Endothelial cell of hepatic sinusoid (primary cell): ENCODE data around the gene BTBD2.

Experiments used
- in situ Hi-C: cut with HindIII; loops from 2 replicates; pipeline ENCODE4 v1.10.0; 2017; ENCODE audit warnings: low sequenced_read_pairs

The BTBD2 gene

GRCh38 chr19:1970003-1970805 lies 45.3 kb downstream of the BTBD2 start:
- in situ Hi-C loops = no loop called here

- in situ Hi-C loops = no loop called here
Measured at GRCh38 chr19:1969176-1970002, 46.1 kb downstream of the BTBD2 start.

DNA sequence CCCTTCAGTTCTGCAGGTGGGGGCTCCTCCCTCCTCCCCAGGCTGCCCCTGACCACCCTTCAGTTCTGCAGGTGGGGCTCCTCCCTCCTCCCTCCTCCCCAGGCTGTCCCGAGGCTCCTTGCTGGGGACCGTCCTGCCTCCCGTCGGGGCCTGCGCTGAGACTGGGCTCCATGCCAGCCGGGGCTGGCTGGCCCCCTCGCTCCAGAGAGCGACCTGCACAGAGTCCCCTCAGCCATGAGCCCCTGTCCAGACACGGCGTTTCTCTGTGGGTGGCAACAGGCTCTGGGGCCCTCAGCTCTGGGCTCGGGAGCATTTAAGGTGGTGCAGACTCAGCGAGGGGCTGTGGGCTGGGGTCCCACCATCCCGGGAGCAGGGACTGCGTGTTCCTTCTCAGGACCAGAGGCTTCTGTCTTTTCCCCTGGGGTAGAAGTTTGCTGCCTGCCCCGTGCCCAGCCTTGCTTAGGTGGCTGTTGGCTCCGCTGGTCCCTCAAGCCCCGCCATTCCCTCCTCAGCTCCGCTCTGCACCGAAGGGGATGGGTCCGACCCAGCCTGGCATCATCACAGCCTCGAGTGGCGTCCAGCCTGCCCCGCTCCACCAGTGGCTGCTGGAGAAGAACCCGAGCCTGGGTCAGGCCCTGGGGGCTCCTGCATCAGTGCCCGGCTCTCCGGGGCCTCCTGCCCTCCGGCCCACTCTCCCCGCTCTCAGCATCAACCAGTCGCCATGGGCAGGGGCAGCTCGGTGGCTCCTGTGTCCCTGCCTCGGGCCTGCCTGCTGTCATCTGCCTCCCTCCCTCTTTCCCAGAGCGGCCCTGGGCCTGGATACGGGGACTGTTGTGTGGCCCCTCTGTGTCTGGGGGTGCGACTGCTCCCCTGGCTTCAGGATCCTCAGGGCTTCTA lies 47.0 kb downstream of the BTBD2 start:
- in situ Hi-C loops = no loop called here

- in situ Hi-C loops = no loop called here
Measured at GRCh38 chr19:1967087-1967608, 48.4 kb downstream of the BTBD2 start.

DNA sequence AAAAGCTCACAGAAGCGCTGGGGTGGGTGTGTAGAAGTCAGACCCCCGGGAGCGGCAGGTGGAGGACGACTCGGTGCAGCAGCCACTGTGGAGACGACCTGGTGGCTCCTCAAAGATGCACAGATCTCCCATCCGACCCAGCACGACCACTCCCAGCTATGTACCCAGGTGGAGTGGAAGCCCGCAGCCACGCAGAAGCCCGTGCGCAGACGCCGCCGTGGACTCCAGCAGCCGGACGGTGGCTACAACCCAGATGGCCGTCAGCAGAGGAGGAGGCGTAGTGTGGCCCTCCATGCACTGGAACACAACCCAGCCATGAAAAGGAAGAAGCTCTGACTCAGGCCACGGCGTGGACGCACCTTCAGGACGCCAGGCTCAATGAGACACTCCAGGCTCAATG lies 52.8 kb downstream of the BTBD2 start:
- in situ Hi-C loops = no loop called here

- in situ Hi-C loops = no loop called here
Measured at GRCh38 chr19:1961000-1961883, 54.3 kb downstream of the BTBD2 start.

DNA sequence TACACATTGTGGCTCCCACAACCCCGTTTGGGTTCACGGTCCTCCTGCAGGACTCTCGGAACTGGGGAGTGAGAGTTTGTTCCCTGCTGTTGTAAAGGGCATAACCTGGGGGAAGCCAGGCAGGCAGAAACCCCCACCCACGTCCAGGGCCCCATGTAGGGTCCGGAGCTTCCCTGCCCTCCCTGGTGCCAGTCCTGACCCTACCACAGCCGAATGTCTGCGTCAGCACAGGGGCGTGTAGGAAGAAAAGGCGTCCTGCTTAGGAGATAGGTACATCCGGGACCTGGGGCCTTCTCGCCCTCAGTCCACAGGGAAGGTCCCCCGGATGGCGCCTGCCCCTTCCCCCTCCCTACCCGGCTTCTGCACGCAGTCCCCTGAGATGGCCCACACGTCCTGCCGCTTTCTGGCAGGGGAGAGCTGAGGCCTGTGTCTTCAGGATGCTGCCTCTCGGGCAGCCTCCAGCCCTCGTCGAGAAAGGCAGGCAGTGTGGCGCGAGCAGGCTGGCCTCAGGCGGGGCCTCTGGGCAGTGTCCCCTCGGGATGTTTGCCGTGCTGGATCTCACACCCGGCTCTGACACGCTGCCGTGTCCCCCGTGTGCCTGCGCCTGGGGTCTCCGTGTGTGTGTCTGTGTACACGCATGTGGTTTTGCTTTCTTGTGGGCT lies 55.5 kb downstream of the BTBD2 start:
- in situ Hi-C loops = no loop called here

GRCh38 chr19:1957562-1958248 lies 57.8 kb downstream of the BTBD2 start:
- in situ Hi-C loops = no loop called here

DNA sequence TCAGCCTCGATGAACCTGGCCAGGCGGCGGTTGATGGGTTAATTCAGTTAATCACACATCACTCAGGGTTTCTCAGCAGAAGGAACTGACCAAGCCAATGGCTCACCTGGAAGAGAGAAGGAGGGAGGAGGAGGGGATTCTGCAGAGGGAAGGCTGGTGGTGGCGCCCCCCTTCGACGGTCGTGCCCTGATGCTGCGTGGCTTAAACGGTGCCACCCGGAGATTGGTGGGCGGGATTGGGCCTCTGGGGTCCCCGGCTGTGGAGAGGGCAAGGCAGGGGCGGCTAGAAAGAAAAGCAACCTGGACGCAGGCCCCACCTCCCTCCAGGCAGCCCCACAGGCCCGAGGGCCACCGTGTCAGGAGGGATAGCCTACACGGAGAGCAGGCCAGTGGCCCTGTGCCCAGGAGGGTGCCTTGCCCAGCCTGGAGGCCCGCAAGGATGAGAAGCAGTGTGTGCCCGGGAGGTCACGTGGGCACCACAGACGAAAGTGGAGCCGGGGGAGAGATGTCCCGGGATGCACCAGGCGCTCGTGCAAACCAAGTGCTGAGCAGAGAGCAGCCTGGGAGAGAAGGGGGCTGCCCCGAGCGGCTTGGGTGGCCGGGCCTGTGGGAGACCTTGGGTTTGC lies 58.5 kb downstream of the BTBD2 start:
- in situ Hi-C loops = no loop called here

DNA sequence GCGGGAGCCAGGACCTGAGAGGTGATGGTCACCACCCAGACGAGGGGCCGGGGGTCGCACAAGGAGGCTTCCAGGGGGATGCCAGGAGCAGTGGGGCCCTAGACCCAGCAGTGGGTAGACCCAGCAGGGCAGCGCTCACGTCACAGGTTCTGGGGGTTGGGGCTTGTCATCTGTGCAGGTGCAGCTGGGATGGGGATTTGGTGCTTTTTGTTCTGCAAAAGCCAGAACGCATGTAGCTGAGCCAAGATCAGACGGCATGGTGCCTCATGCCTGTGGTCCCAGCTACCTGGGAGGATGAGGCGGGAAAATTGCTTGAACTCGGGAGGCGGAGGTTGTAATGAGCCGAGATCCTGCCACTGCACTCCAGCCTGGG lies 59.4 kb downstream of the BTBD2 start:
- in situ Hi-C loops = no loop called here

DNA sequence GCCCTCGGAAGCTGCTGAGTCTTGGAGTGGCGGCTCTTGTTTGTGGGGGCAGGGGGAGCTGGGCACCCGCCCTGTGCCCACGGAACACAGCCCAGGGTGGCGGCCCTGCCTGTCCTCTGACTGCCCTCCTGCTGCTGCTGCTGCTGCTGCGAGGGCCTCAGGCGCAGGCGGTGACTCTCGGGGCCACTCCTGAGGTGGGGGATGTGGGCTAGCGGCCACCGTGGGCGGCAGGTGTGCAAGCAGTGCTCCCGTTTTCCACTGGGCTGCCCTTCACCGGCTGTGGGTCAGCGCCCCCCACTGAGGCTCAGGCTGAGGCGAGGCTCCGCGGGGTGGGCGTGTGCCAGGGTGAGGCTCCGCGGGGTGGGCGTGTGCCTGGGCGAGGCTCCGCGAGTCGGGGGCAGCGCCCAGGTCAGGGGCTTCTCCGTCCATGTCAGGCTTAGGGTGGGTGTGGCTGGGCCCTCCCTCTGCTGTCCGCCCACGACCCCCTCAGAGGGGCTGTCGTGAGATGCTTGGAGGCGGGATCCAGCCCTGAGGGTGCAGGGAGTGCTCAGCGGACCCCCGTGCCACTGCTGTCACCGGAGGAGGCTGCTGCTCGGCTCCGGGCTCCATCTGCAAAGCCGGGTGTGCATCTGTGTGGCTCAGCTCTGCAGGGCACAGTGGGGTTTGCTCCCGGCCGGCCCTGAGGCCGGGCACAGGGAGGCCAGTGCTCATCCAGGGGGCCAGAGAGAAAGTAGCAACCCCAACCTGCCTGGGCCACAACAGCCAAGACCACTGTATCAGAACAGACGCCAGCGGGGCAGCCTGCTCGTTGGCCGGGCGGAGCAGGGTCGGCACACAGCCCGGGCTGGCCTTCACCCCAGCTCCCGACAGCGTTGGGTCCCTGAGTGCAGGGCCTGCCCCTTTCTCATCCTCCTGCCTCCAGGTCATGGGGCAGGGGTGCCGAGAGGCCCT lies 60.1 kb downstream of the BTBD2 start:
- in situ Hi-C loops = no loop called here

DNA sequence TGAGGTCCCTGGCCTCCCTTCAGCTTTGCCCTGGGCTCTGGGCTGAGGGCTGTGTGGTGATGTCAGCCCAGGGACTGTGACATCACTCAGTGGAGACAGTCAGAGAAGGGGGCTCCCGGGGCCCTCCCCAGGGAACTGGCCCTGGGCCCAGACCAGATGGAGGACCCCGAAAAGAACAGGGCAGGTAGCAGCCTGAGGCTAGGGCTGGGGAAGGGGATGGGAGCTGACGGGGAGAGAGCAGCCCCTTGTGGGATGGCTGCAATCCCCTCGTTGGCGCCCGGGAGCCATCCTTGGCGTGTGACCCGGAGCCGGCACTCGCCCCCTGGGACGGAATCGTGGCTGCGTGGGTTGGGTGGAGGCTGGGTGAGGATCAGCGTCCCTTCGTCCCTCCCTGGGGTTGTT lies 61.0 kb downstream of the BTBD2 start:
- in situ Hi-C loops = no loop called here

- in situ Hi-C loops = no loop called here
Measured at GRCh38 chr19:1953441-1954094, 61.9 kb downstream of the BTBD2 start.

- in situ Hi-C loops = no loop called here
Measured at GRCh38 chr19:1953037-1953436, 62.5 kb downstream of the BTBD2 start.

DNA sequence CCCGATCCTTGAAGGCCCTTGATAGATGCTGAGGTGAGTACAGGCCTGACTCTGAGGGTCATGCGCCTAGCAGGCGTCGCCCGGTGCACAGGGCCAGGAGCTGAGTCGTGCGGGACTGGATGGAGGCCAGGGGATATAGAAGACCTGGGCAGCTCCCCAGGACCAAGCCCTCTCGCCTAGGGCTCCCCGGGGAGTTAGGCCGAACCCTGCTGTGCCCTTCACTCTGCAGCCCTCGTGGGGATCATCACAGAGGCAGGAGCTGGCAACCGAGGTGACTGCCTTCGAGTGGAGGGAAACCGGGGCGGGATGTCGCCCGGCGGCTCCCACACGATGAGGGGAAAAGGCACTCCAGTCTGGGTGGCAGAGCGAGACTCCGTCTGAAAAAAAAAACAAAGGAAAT lies 62.9 kb downstream of the BTBD2 start:
- in situ Hi-C loops = no loop called here

- in situ Hi-C loops = no loop called here
Measured at GRCh38 chr19:1950640-1951039, 64.9 kb downstream of the BTBD2 start.
